H1 (cell line): Measurements from ENCODE around the gene PRDM1.

Experiments
- CTCF ChIP-seq, 3 experiments: IDR thresholded peaks; 1 replicate in 2 of 3; 2 replicates in 1 of 3; pipeline versions ENCODE4 v1.5.1 to v1.6.1; 2011; ENCODE audit warnings: low read length in 3 of 3, mild to moderate bottlenecking in 3 of 3, inconsistent platforms in 2 of 3, low read depth in 1 of 3, moderate library complexity in 1 of 3; ENCODE audit not compliant: insufficient read depth in 1 of 3; ENCODE audit errors: control extremely low read depth in 1 of 3
- E2F6 ChIP-seq: IDR thresholded peaks from 2 replicates; pipeline ENCODE4 v1.6.1; 2012; ENCODE audit warnings: inconsistent platforms
- HDAC2 ChIP-seq, 2 experiments: fragments of 300-600 bp in 1 of 2; sonication (generic) in 1 of 2; IDR thresholded peaks; 2 replicates each; pipeline ENCODE4 v1.6.1; 2011 to 2012; ENCODE audit warnings: low read depth in 2 of 2, low read length in 2 of 2, mild to moderate bottlenecking in 2 of 2, moderate library complexity in 2 of 2, borderline replicate concordance in 1 of 2, inconsistent platforms in 1 of 2
- POLR2A ChIP-seq, 2 experiments: IDR thresholded peaks; 1 replicate in 1 of 2; 2 replicates in 1 of 2; pipeline ENCODE4 v1.6.1; 2011; ENCODE audit warnings: low read depth in 2 of 2, low read length in 2 of 2, mild to moderate bottlenecking in 2 of 2; ENCODE audit errors: control extremely low read depth in 1 of 2
- RFX5 ChIP-seq: IDR thresholded peaks from 2 replicates; pipeline ENCODE4 v1.6.1; 2011; ENCODE audit warnings: low read depth, low read length, improper control_type of control experiment, borderline replicate concordance
- TAF1 ChIP-seq: IDR thresholded peaks from 2 replicates; pipeline ENCODE4 v1.6.1; 2011; ENCODE audit warnings: mild to moderate bottlenecking, low read depth, low read length

- no peak for TF ChIP-seq CTCF (IDR thresholded peaks at IDR 0.05; ENCODE audit: control extremely low read depth in 1 of 3, insufficient read depth in 1 of 3, low read depth in 1 of 3, low read length in 3 of 3)
- no peak for TF ChIP-seq TAF1
- no peak for TF ChIP-seq POLR2A (IDR thresholded peaks at IDR 0.05; ENCODE audit: control extremely low read depth in 1 of 2, low read depth in 2 of 2, low read length in 2 of 2)
- no peak for TF ChIP-seq RFX5
- TF ChIP-seq E2F6: no peak
- no peak for TF ChIP-seq HDAC2 (IDR thresholded peaks at IDR 0.05; ENCODE audit: borderline replicate concordance in 1 of 2, low read depth in 2 of 2, low read length in 2 of 2)
These were observed 49.1 kb upstream of the PRDM1 start for GRCh38 chr6:106037060-106037459.
